ENCODE measurements around the gene ENSA.
"Not testable (repeated sequence)": the region's sequence is repeated elsewhere in the genome, so short reads cannot be mapped to it uniquely, and the experiment has no call there.

The ENSA gene, protein sequence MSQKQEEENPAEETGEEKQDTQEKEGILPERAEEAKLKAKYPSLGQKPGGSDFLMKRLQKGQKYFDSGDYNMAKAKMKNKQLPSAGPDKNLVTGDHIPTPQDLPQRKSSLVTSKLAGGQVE

DNA sequence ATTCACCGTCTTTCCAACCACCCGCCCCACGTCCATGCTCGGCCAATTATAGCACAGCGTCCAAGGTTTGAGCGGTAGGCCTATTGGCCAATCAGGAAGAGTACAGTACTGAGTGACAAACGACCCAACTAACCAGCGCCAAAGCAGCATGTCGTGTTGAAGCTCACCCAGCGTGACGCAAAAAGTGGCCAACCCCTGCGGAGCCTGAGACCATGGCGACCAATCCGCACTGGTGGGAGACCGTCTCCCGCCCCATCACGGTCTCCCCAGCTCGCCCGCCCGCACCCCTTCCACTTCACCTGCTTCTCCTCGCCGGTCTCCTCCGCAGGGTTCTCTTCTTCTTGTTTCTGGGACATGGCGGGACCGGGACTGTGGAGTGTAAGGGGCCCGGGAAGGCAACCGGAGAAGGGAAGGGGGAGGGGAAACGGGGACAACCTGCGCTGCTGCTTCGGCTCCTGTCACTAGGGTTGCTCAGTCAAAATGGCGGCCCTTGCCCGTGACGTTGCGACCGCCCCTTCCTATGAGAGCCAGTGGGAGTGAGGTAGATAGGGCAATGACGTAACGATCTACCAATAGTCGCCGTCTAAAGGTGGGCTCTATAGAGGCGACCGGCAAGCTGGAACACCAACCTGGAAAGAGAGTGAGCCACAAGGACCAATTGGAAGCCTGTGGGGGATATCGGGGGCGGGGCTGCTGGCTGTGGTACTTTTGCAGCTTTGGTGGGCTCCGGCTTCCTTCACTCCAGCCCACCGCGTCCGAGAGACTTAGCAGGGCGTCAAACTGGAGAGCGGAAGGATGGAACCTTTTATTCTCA is at the start of gene ENSA:
Gene ENSA (minus strand): TSS at position 498 of the 814 bp plus-strand sequence. CDS start 142 bp downstream, at position 356.
- Histone ChIP-seq H3K36me3 (ENCODE audit: control insufficient read depth in 2 of 2, insufficient read depth in 2 of 2, low read length in 2 of 2) (peaks cover 20 to 22% of the 10 kb centered on the region in 2 donors), H3K4me3 (ENCODE audit: low read length in 2 of 2) (peak within 1 kb of the TSS; percentile 91 to 93), H3K27ac (ENCODE audit: low read length) (peak within 1 kb of the TSS; percentile 98), H3K4me1 (ENCODE audit: control insufficient read depth, insufficient read depth, low read length) (peaks cover 16% of the 10 kb centered on the region), H3K9ac (ENCODE audit: low read length in 2 of 2) (peak within 1 kb of the TSS; percentile 73 to 92), H3K27me3 (ENCODE audit: control insufficient read depth in 1 of 2, insufficient read depth in 2 of 2, low read length in 2 of 2) (no peaks in the 10 kb centered on the region), H3K9me3 (ENCODE audit: control insufficient read depth in 2 of 2, low read length in 2 of 2) (no peaks in the 10 kb centered on the region)

DNA sequence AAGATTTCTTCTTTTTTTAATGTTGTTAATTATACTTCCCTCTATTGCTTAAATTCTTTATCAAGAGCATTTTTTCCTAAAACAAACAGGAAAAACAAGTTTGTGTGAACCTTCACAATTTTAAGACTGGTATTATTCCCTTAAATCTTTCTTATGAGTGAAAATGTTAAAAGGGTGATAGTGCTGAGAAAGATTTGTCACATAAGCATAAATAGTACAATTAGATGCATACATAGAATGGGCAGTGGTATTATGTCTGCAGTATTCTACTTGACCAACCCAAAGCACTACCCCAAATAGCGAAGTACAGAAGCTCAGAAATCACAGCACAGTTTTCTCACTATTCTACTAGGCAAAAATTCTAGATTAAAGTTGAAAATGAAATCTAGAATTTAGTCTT is 49.6 kb upstream of the ENSA start:
- H3K4me1 ChIP-seq (ENCODE audit: control insufficient read depth, insufficient read depth, low read length), result no peaks in the 10 kb centered on the region
- H3K9me3 ChIP-seq (ENCODE audit: control insufficient read depth in 2 of 2, low read length in 2 of 2), result no peaks in the 10 kb centered on the region
- no peak overlapping the region for H3K27ac ChIP-seq (ENCODE audit: low read length)
- H3K4me3 ChIP-seq (ENCODE audit: low read length in 2 of 2), result no peak overlapping the region
- no peaks in the 10 kb centered on the region for H3K27me3 ChIP-seq (ENCODE audit: control insufficient read depth in 1 of 2, insufficient read depth in 2 of 2, low read length in 2 of 2)
- H3K9ac ChIP-seq (ENCODE audit: low read length in 2 of 2), result no peak overlapping the region
- peaks cover 0 to 3% of the 10 kb centered on the region in 2 donors for H3K36me3 ChIP-seq (ENCODE audit: control insufficient read depth in 2 of 2, insufficient read depth in 2 of 2, low read length in 2 of 2)

DNA sequence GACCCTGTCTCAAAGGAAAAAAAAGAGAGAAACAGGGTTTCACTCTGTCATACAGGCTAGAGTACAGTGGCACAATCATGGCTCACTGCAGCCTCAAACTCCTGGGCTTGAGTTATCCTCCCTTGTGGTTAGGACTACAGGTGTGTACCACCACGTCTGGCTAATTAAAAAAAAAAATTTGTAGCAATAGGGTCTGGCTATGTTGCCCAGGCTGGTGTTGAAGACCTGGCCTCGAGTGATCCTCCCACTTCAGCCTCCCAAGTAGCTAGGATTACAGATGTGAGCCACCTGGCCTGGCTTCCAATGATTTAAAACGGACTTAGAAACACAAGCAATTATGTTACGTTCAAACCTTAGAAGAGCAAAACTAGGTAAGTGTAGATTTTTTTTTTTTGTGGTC is 45.5 kb upstream of the ENSA start:
- Histone ChIP-seq H3K9me3 (ENCODE audit: control insufficient read depth in 2 of 2, low read length in 2 of 2) (no peaks in the 10 kb centered on the region), H3K4me1 (ENCODE audit: control insufficient read depth, insufficient read depth, low read length) (no peaks in the 10 kb centered on the region), H3K27ac (ENCODE audit: low read length) (no peak overlapping the region), H3K27me3 (ENCODE audit: control insufficient read depth in 1 of 2, insufficient read depth in 2 of 2, low read length in 2 of 2) (no peaks in the 10 kb centered on the region), H3K4me3 (ENCODE audit: low read length in 2 of 2) (no peak overlapping the region), H3K9ac (ENCODE audit: low read length in 2 of 2) (no peak overlapping the region), H3K36me3 (ENCODE audit: control insufficient read depth in 2 of 2, insufficient read depth in 2 of 2, low read length in 2 of 2) (no peaks in the 10 kb centered on the region)

DNA sequence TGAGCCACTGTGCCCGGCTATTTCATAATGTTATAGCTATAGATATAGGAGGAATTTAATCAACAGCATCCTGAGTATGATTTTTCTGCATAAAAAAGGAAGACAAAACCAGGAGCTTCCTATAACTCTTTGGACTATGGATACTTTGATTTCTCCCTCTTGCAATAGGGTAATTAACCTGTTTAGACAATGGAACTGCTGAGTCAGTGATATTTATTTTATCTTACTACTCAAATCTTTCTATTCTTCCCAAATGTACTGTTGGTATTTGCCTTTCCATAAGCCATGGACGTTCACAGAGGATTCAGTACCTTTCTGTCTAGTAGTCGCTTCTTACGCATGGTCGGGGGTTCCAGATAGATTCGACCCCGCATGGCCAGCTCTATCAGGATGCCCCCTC is 33.9 kb upstream of the ENSA start:
- Histone ChIP-seq H3K9ac (ENCODE audit: low read length in 2 of 2) (no peak overlapping the region), H3K36me3 (ENCODE audit: control insufficient read depth in 2 of 2, insufficient read depth in 2 of 2, low read length in 2 of 2) (peaks cover 7 to 10% of the 10 kb centered on the region in 2 donors), H3K4me3 (ENCODE audit: low read length in 2 of 2) (no peak overlapping the region), H3K27me3 (ENCODE audit: control insufficient read depth in 1 of 2, insufficient read depth in 2 of 2, low read length in 2 of 2) (no peaks in the 10 kb centered on the region), H3K9me3 (ENCODE audit: control insufficient read depth in 2 of 2, low read length in 2 of 2) (no peaks in the 10 kb centered on the region), H3K27ac (ENCODE audit: low read length) (no peak overlapping the region), H3K4me1 (ENCODE audit: control insufficient read depth, insufficient read depth, low read length) (no peaks in the 10 kb centered on the region)

- Histone ChIP-seq H3K27me3 (ENCODE audit: control insufficient read depth in 1 of 2, insufficient read depth in 2 of 2, low read length in 2 of 2) (no peaks in the 10 kb centered on the region), H3K9ac (ENCODE audit: low read length in 2 of 2) (no peak overlapping the region), H3K4me3 (ENCODE audit: low read length in 2 of 2) (no peak overlapping the region), H3K27ac (ENCODE audit: low read length) (no peak overlapping the region), H3K9me3 (ENCODE audit: control insufficient read depth in 2 of 2, low read length in 2 of 2) (no peaks in the 10 kb centered on the region), H3K36me3 (ENCODE audit: control insufficient read depth in 2 of 2, insufficient read depth in 2 of 2, low read length in 2 of 2) (peaks cover 7 to 12% of the 10 kb centered on the region in 2 donors), H3K4me1 (ENCODE audit: control insufficient read depth, insufficient read depth, low read length) (no peaks in the 10 kb centered on the region)
These were observed 33.4 kb upstream of the ENSA start for GRCh38 chr1:150662811-150663210.

GRCh38 chr1:150661156-150661555 is 31.7 kb upstream of the ENSA start:
- Histone ChIP-seq H3K27me3 (ENCODE audit: control insufficient read depth in 1 of 2, insufficient read depth in 2 of 2, low read length in 2 of 2) (no peaks in the 10 kb centered on the region), H3K9ac (ENCODE audit: low read length in 2 of 2) (no peak overlapping the region), H3K27ac (ENCODE audit: low read length) (no peak overlapping the region), H3K36me3 (ENCODE audit: control insufficient read depth in 2 of 2, insufficient read depth in 2 of 2, low read length in 2 of 2) (peaks cover 7 to 12% of the 10 kb centered on the region in 2 donors), H3K4me3 (ENCODE audit: low read length in 2 of 2) (no peak overlapping the region), H3K4me1 (ENCODE audit: control insufficient read depth, insufficient read depth, low read length) (no peaks in the 10 kb centered on the region), H3K9me3 (ENCODE audit: control insufficient read depth in 2 of 2, low read length in 2 of 2) (no peaks in the 10 kb centered on the region)

- H3K9me3 ChIP-seq (ENCODE audit: control insufficient read depth in 2 of 2, low read length in 2 of 2), result no peaks in the 10 kb centered on the region
- no peak overlapping the region for H3K27ac ChIP-seq (ENCODE audit: low read length)
- H3K4me1 ChIP-seq (ENCODE audit: control insufficient read depth, insufficient read depth, low read length), result no peaks in the 10 kb centered on the region
- H3K27me3 ChIP-seq (ENCODE audit: control insufficient read depth in 1 of 2, insufficient read depth in 2 of 2, low read length in 2 of 2), result no peaks in the 10 kb centered on the region
- peaks cover 7 to 12% of the 10 kb centered on the region in 2 donors for H3K36me3 ChIP-seq (ENCODE audit: control insufficient read depth in 2 of 2, insufficient read depth in 2 of 2, low read length in 2 of 2)
- H3K9ac ChIP-seq (ENCODE audit: low read length in 2 of 2), result no peak overlapping the region
- no peak overlapping the region for H3K4me3 ChIP-seq (ENCODE audit: low read length in 2 of 2)
These were observed 31.2 kb upstream of the ENSA start for GRCh38 chr1:150660584-150660983.

DNA sequence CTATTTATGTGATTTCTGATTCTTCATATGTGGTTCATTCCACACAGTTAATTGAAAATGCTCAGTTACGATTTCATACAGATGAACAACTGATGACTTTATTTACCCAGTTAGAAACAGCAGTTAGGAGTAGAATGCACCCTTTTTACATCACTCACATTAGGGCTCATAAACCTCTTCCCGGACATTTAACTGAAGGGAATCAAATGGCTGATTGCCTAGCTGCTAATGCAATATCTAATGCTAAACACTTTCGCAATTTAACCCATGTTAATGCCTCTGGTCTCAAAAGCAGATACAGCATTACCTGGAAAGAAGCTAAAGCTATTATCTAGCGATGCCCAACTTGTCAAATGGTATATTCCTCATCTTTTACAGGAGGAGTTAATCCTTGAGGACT is 27.7 kb upstream of the ENSA start:
- H3K9ac ChIP-seq (ENCODE audit: low read length in 2 of 2); H3K27me3 ChIP-seq (ENCODE audit: control insufficient read depth in 1 of 2, insufficient read depth in 2 of 2, low read length in 2 of 2); H3K4me3 ChIP-seq (ENCODE audit: low read length in 2 of 2); H3K9me3 ChIP-seq (ENCODE audit: control insufficient read depth in 2 of 2, low read length in 2 of 2); H3K27ac ChIP-seq (ENCODE audit: low read length); H3K4me1 ChIP-seq (ENCODE audit: control insufficient read depth, insufficient read depth, low read length): not testable (repeated sequence)
- peaks cover 7 to 12% of the 10 kb centered on the region in 2 donors for H3K36me3 ChIP-seq (ENCODE audit: control insufficient read depth in 2 of 2, insufficient read depth in 2 of 2, low read length in 2 of 2)

DNA sequence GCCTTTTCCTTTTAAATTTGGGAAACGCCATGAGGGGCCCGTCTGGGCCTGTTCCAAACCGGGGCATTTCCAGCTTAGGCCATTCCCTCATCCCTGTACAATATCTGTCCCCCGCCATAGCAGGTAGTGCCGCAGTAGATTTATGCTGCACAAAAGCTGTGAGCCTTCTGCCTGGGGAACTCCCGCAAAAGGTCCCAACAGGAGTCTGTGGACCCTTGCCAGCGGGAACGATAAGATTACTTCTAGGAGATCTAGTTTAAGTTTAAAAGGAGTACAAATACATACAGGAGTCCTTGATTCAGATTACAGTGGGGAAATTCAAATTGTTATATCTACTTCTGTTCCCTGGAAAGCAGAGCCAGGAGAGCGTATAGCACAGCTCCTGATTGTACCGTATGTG is 25.2 kb upstream of the ENSA start:
- H3K4me3 ChIP-seq (ENCODE audit: low read length in 2 of 2); H3K36me3 ChIP-seq (ENCODE audit: control insufficient read depth in 2 of 2, insufficient read depth in 2 of 2, low read length in 2 of 2); H3K9ac ChIP-seq (ENCODE audit: low read length in 2 of 2); H3K27ac ChIP-seq (ENCODE audit: low read length); H3K9me3 ChIP-seq (ENCODE audit: control insufficient read depth in 2 of 2, low read length in 2 of 2); H3K27me3 ChIP-seq (ENCODE audit: control insufficient read depth in 1 of 2, insufficient read depth in 2 of 2, low read length in 2 of 2); H3K4me1 ChIP-seq (ENCODE audit: control insufficient read depth, insufficient read depth, low read length): not testable (repeated sequence)

DNA sequence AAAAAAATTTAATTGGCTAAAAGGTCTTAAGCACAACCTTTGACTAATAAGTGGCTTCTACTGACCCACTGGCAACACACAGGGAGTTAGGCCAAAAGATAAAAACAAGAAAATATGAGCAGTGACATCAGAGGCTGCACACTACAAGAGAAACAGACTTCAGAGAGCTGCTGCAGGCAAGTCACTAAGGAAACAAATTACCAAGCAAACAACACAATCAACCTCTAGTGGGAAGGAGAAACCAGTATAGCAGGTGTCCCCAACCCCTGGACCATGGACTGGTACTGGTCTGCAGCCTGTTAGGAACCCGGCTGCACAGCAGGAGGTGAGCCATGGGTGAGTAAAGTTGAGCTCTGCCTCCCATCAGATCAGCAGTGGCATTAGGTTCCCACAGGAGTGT is 20.8 kb upstream of the ENSA start:
- Histone ChIP-seq H3K4me1 (ENCODE audit: control insufficient read depth, insufficient read depth, low read length) (no peaks in the 10 kb centered on the region), H3K4me3 (ENCODE audit: low read length in 2 of 2) (no peak overlapping the region), H3K9me3 (ENCODE audit: control insufficient read depth in 2 of 2, low read length in 2 of 2) (no peaks in the 10 kb centered on the region), H3K27me3 (ENCODE audit: control insufficient read depth in 1 of 2, insufficient read depth in 2 of 2, low read length in 2 of 2) (no peaks in the 10 kb centered on the region), H3K36me3 (ENCODE audit: control insufficient read depth in 2 of 2, insufficient read depth in 2 of 2, low read length in 2 of 2) (peaks cover 17 to 19% of the 10 kb centered on the region in 2 donors), H3K9ac (ENCODE audit: low read length in 2 of 2) (no peak overlapping the region), H3K27ac (ENCODE audit: low read length) (no peak overlapping the region)

- Histone ChIP-seq H3K4me3 (ENCODE audit: low read length in 2 of 2) (no peak overlapping the region), H3K27ac (ENCODE audit: low read length) (no peak overlapping the region), H3K9me3 (ENCODE audit: control insufficient read depth in 2 of 2, low read length in 2 of 2) (no peaks in the 10 kb centered on the region), H3K27me3 (ENCODE audit: control insufficient read depth in 1 of 2, insufficient read depth in 2 of 2, low read length in 2 of 2) (no peaks in the 10 kb centered on the region), H3K36me3 (ENCODE audit: control insufficient read depth in 2 of 2, insufficient read depth in 2 of 2, low read length in 2 of 2) (peaks cover 17 to 19% of the 10 kb centered on the region in 2 donors), H3K9ac (ENCODE audit: low read length in 2 of 2) (no peak overlapping the region), H3K4me1 (ENCODE audit: control insufficient read depth, insufficient read depth, low read length) (no peaks in the 10 kb centered on the region)
These were observed 20.1 kb upstream of the ENSA start for GRCh38 chr1:150649441-150650075.
